SIG-M5 treated with dmso at 0.1 percent for 504 hours (cell line): ENCODE data around the gene FYB2.

Experiments used
- DNase-seq: peaks from one replicate; lab custom pipeline; 2025; ENCODE audit not compliant: unreplicated experiment; lab: John Stamatoyannopoulos, UW

FYB2 gene

GRCh38 chr1:56819387-56819899, at the start of gene FYB2:
TSS of gene FYB2 (minus strand) at chr1:56819404. CDS start at chr1:56819290, 114 bp downstream.
- DNase-seq, result no peak

GRCh38 chr1:56868761-56869160, 49.6 kb upstream of the FYB2 start:
- no peak for DNase-seq

- no peak for DNase-seq
Measured at GRCh38 chr1:56867491-56867890, 48.3 kb upstream of the FYB2 start.

- DNase-seq, result no peak
Measured at GRCh38 chr1:56866656-56867055, 47.5 kb upstream of the FYB2 start.

GRCh38 chr1:56864430-56864829, 45.2 kb upstream of the FYB2 start:
- no peak for DNase-seq

- no peak for DNase-seq
Measured at GRCh38 chr1:56863265-56863992, 44.2 kb upstream of the FYB2 start.

- no peak for DNase-seq
Measured at GRCh38 chr1:56859287-56859686, 40.1 kb upstream of the FYB2 start.

GRCh38 chr1:56856186-56856585, 37.0 kb upstream of the FYB2 start:
- DNase-seq, result no peak

GRCh38 chr1:56855190-56855589, 36.0 kb upstream of the FYB2 start:
- no peak for DNase-seq

GRCh38 chr1:56854521-56855099, 35.4 kb upstream of the FYB2 start, which contains the start of gene C8A:
TSS of gene C8A (plus strand) at chr1:56854797. CDS start at chr1:56854902, 105 bp downstream.
- no peak for DNase-seq

GRCh38 chr1:56852476-56852875, 33.3 kb upstream of the FYB2 start:
- DNase-seq, result no peak

- no peak for DNase-seq
Measured at GRCh38 chr1:56850922-56851321, 31.7 kb upstream of the FYB2 start.

GRCh38 chr1:56850411-56850810, 31.2 kb upstream of the FYB2 start:
- DNase-seq, result no peak

- DNase-seq, result no peak
Measured at GRCh38 chr1:56849750-56850149, 30.5 kb upstream of the FYB2 start.

GRCh38 chr1:56845343-56845742, 26.1 kb upstream of the FYB2 start:
- DNase-seq, result no peak

GRCh38 chr1:56844545-56845136, 25.4 kb upstream of the FYB2 start:
- no peak for DNase-seq

GRCh38 chr1:56843544-56843943, 24.3 kb upstream of the FYB2 start:
- DNase-seq, result no peak

- DNase-seq, result no peak
Measured at GRCh38 chr1:56838759-56839158, 19.6 kb upstream of the FYB2 start.

GRCh38 chr1:56837244-56837939, 18.2 kb upstream of the FYB2 start:
- no peak for DNase-seq

- no peak for DNase-seq
Measured at GRCh38 chr1:56836359-56836758, 17.2 kb upstream of the FYB2 start.

- no peak for DNase-seq
Measured at GRCh38 chr1:56835657-56836056, 16.5 kb upstream of the FYB2 start.
